ENCODE measurements around the gene EIF5. TPM values are rescaled to one million over a fixed set of nuclear protein-coding genes. Genes with fewer than 3 reads are reported as not detected.

Gene EIF5
- total and polyA plus RNA-seq, 4 donors: 121 to 435 (median 192) TPM

- TF ChIP-seq TAF1 (conservative IDR thresholded peaks at IDR 0.05) (no peak), HNF4A (conservative IDR thresholded peaks at IDR 0.05) (no peak), JUND (IDR thresholded peaks at IDR 0.05) (no peak), RAD21 (IDR thresholded peaks at IDR 0.05) (no peak)
Observed at GRCh38 chr14:103385929-103386712, 52.1 kb downstream of the EIF5 start (continued).

- peak overlapping the region; percentile 98 to 99 for H3K27ac ChIP-seq (ENCODE audit: low read depth in 1 of 2, low read length in 2 of 2)
- H3K27me3 ChIP-seq (ENCODE audit: control insufficient read depth in 4 of 4, insufficient read depth in 4 of 4, low read length in 3 of 4): no peaks in the 10 kb centered on the region
- TF ChIP-seq JUND (IDR thresholded peaks at IDR 0.05) (no peak), TAF1 (conservative IDR thresholded peaks at IDR 0.05) (no peak), REST (IDR thresholded peaks at IDR 0.05) (no peak), FOXA2 (IDR thresholded peaks at IDR 0.05) (no peak), RXRA (IDR thresholded peaks at IDR 0.05) (no peak), FOXA1 (IDR thresholded peaks at IDR 0.05) (no peak), YY1 (IDR thresholded peaks at IDR 0.05) (no peak), EGR1 (IDR thresholded peaks at IDR 0.05; ENCODE audit: low read depth in 2 of 2) (no peak)
- TF ChIP-seq, protein P1, sequence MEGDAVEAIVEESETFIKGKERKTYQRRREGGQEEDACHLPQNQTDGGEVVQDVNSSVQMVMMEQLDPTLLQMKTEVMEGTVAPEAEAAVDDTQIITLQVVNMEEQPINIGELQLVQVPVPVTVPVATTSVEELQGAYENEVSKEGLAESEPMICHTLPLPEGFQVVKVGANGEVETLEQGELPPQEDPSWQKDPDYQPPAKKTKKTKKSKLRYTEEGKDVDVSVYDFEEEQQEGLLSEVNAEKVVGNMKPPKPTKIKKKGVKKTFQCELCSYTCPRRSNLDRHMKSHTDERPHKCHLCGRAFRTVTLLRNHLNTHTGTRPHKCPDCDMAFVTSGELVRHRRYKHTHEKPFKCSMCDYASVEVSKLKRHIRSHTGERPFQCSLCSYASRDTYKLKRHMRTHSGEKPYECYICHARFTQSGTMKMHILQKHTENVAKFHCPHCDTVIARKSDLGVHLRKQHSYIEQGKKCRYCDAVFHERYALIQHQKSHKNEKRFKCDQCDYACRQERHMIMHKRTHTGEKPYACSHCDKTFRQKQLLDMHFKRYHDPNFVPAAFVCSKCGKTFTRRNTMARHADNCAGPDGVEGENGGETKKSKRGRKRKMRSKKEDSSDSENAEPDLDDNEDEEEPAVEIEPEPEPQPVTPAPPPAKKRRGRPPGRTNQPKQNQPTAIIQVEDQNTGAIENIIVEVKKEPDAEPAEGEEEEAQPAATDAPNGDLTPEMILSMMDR (IDR thresholded peaks at IDR 0.05; ENCODE audit: low read depth, low read length, missing input control): no peak
- no peaks in the 10 kb centered on the region for H3K9me3 ChIP-seq (ENCODE audit: control insufficient read depth in 4 of 4, low read length in 3 of 4)
- no peak for DNase-seq (ENCODE audit: low spot score)
- WGBS: 21% methylated on average over 9 of the region's 9 CpGs
- H3K4me1 ChIP-seq (ENCODE audit: control insufficient read depth in 4 of 4, insufficient read depth in 4 of 4, low read length in 3 of 4): peaks cover 8 to 27% (median 16%) of the 10 kb centered on the region in 4 donors
- H3K4me3 ChIP-seq (ENCODE audit: low read depth in 1 of 3, low read length in 3 of 3): peak overlapping the region; percentile 65 to 95 (median 82)
- H3K36me3 ChIP-seq (ENCODE audit: control insufficient read depth in 4 of 4, insufficient read depth in 3 of 4, low read depth in 1 of 4, low read length in 3 of 4): no peaks in the 10 kb centered on the region
- H3K9ac ChIP-seq (ENCODE audit: low read depth in 1 of 2, low read length in 2 of 2): peak overlapping the region; percentile 68 to 91
Observed at GRCh38 chr14:103386713-103387329, 52.8 kb downstream of the EIF5 start.

DNA sequence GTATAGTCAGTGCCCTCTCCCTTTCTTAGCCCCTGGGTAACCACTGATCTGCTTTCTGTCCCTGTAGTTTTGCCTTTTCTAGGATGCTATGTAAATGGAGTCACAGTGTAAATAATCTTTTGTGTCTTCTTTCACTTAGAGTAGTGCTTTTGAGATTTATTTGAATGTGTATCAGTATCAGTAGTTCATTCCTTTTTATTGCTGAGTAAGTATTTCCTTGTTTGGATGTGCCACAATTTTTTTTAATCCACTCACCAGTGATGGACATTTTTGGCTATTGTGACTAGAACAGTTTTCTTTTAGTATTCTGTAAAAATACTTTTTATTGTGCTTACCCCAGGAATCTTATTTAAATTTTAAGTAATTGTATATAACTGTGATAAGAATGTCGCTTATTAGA is 54.6 kb downstream of the EIF5 start:
- 100% methylated on average over 1 of the region's 1 CpG for WGBS
- H3K4me3 ChIP-seq (ENCODE audit: low read depth in 1 of 3, low read length in 3 of 3): no peak overlapping the region
- peaks cover 8 to 36% (median 19%) of the 10 kb centered on the region in 4 donors for H3K4me1 ChIP-seq (ENCODE audit: control insufficient read depth in 4 of 4, insufficient read depth in 4 of 4, low read length in 3 of 4)
- TF ChIP-seq NR2F2 (IDR thresholded peaks at IDR 0.05) (no peak), TAF1 (conservative IDR thresholded peaks at IDR 0.05) (no peak)
- DNase-seq (ENCODE audit: low spot score): no peak
- no peaks in the 10 kb centered on the region for H3K9me3 ChIP-seq (ENCODE audit: control insufficient read depth in 4 of 4, low read length in 3 of 4)
- H3K27ac ChIP-seq (ENCODE audit: low read depth in 1 of 2, low read length in 2 of 2): no peak overlapping the region
- H3K9ac ChIP-seq (ENCODE audit: low read depth in 1 of 2, low read length in 2 of 2): no peak overlapping the region
- no peaks in the 10 kb centered on the region for H3K27me3 ChIP-seq (ENCODE audit: control insufficient read depth in 4 of 4, insufficient read depth in 4 of 4, low read length in 3 of 4)
- H3K36me3 ChIP-seq (ENCODE audit: control insufficient read depth in 4 of 4, insufficient read depth in 3 of 4, low read depth in 1 of 4, low read length in 3 of 4): no peaks in the 10 kb centered on the region

Measured in liver (tissue), 9 donors.